Vagina (tissue), 2 donors: ENCODE results near the gene ALK.

ENCODE experiments used
- POLR2A ChIP-seq, 2 donors: fragments of 450-650 bp; IDR thresholded peaks; one replicate each; pipeline ENCODE4 v1.6.1; 2017; ENCODE audit warnings: antibody characterized with exemption in 2 of 2, mild to moderate bottlenecking in 2 of 2, moderate library complexity in 2 of 2
- POLR2AphosphoS5 ChIP-seq, 2 donors: sonication (generic); formaldehyde crosslinking; IDR thresholded peaks; one replicate each; pipeline ENCODE4 v1.9.0; 2017; ENCODE audit warnings: antibody characterized with exemption in 2 of 2, mild to moderate bottlenecking in 2 of 2, low read depth in 1 of 2; ENCODE audit not compliant: insufficient read depth in 1 of 2
- TF ChIP-seq, protein P1 (sequence below), 3 experiments: fragments of 450-650 bp in 2 of 3; fragments of 200-600 bp in 1 of 3; sonication (generic) in 1 of 3; IDR thresholded peaks; one replicate each; pipeline ENCODE4 v1.5.1; 2017 to 2019; ENCODE audit warnings: antibody characterized with exemption in 3 of 3, mild to moderate bottlenecking in 2 of 3, moderate library complexity in 2 of 3

- TF ChIP-seq, protein P1, sequence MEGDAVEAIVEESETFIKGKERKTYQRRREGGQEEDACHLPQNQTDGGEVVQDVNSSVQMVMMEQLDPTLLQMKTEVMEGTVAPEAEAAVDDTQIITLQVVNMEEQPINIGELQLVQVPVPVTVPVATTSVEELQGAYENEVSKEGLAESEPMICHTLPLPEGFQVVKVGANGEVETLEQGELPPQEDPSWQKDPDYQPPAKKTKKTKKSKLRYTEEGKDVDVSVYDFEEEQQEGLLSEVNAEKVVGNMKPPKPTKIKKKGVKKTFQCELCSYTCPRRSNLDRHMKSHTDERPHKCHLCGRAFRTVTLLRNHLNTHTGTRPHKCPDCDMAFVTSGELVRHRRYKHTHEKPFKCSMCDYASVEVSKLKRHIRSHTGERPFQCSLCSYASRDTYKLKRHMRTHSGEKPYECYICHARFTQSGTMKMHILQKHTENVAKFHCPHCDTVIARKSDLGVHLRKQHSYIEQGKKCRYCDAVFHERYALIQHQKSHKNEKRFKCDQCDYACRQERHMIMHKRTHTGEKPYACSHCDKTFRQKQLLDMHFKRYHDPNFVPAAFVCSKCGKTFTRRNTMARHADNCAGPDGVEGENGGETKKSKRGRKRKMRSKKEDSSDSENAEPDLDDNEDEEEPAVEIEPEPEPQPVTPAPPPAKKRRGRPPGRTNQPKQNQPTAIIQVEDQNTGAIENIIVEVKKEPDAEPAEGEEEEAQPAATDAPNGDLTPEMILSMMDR (IDR thresholded peaks at IDR 0.05) = no peak
- TF ChIP-seq POLR2A (IDR thresholded peaks at IDR 0.05) = no peak
- no peak for TF ChIP-seq POLR2AphosphoS5 (IDR thresholded peaks at IDR 0.05; ENCODE audit: insufficient read depth in 1 of 2, low read depth in 1 of 2)
Observed at GRCh38 chr2:29213888-29214291, 707.5 kb downstream of the ALK start.
